ENCODE results near the gene ATP6V1B1.

DNA sequence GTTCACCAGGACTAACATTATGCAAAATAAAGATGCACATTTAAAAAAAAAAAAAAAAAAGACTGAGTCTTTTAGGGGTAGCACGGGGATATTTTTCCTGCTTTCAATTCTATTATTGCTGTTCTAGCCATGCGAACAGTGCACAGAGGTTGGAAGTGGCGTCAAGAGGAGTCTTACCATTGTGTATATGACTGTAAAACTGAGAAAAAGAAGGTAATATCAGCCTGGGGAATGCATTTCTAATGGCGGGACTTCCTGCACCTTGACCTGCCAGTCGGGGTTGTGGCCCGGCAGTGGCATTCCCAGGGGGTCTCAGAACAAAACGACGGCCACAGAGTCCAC is 48.5 kb upstream of the ATP6V1B1 start:
- TF ChIP-seq CTCF (IDR thresholded peaks at IDR 0.05) (no peak), POLR2A (IDR thresholded peaks at IDR 0.05) (no peak), POLR2AphosphoS5 (IDR thresholded peaks at IDR 0.05; ENCODE audit: insufficient read depth in 1 of 2, low read depth in 1 of 2) (no peak)
